T1000 (cell line): Measurements from ENCODE around the gene KSR2.
"Not testable (repeated sequence)": the region's sequence is repeated elsewhere in the genome, so short reads cannot be mapped to it uniquely, and the experiment has no call there.

Experiments
- DNase-seq: peaks from one replicate; lab custom pipeline; 2025; ENCODE audit warnings: mixed read lengths; lab: John Stamatoyannopoulos, UW

Gene KSR2

GRCh38 chr12:117857139-117857538 lies 111.7 kb downstream of the KSR2 start:
- DNase-seq: not testable (repeated sequence)

- DNase-seq: no peak
Observed at GRCh38 chr12:117855165-117855564, 113.6 kb downstream of the KSR2 start.

GRCh38 chr12:117854339-117855012 lies 114.3 kb downstream of the KSR2 start:
- peak; percentile 28 for DNase-seq

DNA sequence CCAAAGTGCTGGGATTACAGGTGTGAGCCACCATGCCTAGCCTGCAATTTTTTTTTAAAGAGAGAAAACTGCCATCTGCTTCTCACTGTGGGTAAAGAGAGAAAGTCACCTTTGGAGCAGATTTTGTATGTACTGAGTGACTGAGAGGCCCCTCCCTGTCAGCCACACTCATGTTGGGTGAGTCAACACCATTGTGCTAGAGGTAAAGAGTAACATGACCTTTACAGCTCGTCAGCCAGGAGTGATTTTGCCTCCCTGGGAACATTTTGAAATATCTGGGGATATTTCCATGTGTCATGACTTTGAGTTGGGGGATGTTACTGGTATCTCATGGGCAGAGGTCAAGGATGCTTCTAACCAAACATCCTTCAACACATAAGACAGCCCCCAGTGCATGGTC lies 115.2 kb downstream of the KSR2 start:
- DNase-seq: no peak

DNA sequence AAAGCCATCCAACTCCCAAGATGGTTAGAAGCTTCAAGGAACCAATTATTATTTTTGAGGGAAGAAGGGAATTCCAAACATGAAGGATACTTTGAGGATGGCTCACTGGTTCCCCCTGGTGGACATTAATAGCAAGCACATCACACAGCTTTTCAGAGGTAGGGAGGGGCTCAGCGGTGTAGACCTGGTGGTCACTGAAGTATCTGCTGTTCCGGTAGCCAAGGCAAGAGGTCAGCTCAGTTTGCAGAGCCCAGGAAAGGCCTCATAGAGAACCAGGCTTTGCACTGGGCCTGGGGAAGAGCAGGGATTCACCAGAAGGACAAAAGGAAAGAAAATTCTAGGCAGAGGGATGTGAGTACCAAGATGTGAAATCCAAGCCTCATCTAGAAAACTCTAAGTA lies 118.7 kb downstream of the KSR2 start:
- DNase-seq: peak; percentile 8

- no peak for DNase-seq
Observed at GRCh38 chr12:117847371-117847770, 121.4 kb downstream of the KSR2 start.

- no peak for DNase-seq
Observed at GRCh38 chr12:117845271-117845904, 123.4 kb downstream of the KSR2 start.

- no peak for DNase-seq
Observed at GRCh38 chr12:117844114-117844830, 124.5 kb downstream of the KSR2 start.

GRCh38 chr12:117842630-117843029 lies 126.2 kb downstream of the KSR2 start:
- no peak for DNase-seq

DNA sequence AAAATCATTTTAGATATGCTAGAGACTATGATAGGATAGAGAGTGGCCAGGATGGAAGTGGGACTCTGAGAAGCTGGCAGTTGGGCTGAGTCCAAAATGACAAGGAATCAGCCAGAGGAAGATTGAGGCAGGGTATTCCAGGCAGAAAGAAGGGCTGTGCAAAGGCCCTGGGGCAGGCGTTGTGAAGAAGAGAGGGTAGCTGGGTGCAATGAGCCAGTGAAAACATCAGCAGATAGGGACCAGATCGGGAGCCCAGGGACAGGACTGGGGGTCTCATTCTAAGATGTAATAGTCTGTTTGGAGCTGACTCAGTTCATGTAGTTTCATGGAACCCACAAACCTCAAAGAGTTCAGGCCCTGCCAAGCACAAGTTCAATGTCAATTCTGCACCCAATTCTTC lies 126.6 kb downstream of the KSR2 start:
- DNase-seq: no peak

DNA sequence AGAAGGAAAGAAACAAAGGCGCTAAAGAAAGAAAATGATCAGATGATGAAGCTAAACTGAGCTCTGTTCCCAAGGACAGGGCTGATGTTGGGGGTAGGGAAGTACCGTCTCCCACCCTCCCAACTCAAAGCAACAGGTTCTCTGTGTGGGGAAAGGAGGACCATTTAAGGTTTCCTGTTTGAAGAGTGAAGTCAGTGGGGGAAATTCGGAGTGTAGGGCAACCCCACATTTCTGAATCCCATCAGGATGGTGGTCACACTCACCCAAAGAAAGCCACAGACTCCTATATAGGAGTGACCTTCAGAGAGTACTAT lies 131.1 kb downstream of the KSR2 start:
- DNase-seq: no peak

- peak; percentile 72 for DNase-seq
Observed at GRCh38 chr12:117836999-117837736, 131.6 kb downstream of the KSR2 start.

DNA sequence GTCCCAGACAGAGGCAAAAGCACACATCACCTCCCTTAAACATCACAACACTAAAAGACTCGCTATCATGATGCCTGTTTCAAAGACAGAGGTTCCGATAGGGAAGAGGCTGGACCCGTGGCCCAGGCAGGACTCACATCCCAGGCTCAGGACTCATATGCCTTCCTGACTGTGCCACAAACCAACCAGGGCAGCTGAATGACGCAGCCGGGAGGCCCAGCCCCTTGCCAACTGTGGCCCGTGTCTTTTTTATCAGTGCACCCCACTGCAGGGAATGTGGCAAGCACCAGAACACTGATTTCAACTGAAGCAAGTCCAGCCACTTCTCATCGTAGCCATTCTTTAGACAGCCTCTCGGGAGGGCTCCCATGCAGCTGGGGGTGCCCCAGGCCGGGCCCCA lies 132.3 kb downstream of the KSR2 start:
- DNase-seq: no peak

- no peak for DNase-seq
Observed at GRCh38 chr12:117835156-117835555, 133.6 kb downstream of the KSR2 start.

DNA sequence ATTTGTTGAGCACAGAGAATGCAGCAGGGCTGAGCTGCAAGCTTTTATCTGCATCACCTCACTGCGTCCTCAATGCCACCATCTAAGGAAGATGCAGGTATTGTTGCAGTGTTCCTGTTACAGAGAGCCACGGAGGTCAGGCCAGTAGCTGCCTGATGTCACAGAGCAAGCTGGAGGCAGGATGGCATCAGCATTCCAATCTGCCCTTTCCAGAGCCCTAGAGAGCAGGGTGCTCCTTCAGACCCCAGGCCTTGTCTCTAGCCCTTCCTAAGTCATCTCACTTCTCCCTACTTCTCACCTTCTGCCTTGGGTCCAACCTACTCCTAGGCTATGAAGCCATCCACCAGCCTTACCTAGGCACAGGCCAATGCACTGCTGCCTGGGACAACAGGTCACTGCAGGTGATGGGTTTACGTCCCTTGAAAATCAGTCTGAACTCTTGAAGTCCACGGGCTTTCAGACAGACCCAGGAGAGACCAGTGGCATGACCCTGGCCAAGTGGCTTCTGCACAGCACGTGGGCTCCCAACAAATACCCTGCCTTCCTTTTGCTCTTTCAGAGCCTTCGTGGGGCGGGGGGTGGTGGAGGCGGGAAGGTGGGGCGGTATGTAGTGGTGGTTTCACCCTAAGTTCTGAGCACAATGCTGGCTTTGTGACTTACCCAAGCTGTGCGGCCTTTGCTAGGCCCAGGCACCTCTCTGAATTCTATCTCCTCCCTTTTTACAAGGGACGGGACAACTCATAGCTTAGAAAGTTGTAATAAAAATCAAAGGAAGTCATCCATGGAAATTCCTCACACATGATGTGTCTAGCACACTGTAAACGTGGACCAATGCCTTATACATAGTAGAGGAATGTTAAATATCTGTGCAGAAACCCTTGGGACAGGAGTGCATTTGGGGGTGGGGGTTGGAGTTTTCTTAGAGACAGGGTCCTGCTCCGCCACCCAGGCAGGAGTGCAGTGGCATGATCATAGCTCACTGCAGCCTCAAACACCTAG lies 136.0 kb downstream of the KSR2 start:
- no peak for DNase-seq

DNA sequence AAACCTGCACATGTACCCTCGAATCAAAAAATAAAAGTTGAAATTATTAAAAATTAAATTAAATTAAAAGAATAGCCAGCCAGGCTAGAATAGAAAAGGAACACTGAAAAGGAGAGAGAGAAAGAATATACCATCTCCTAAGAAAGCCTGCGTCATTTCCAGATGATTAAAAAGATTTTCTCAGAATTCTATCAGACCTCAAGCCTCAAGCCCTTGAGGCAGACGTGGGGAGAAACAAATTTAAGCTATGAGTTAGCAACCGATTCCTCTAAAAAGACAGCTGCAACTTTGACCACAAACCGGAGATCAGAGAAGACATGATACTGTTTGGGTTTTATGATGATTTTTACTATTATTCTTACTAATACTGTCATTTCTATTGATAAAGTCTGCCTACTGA lies 138.3 kb downstream of the KSR2 start:
- no peak for DNase-seq

DNA sequence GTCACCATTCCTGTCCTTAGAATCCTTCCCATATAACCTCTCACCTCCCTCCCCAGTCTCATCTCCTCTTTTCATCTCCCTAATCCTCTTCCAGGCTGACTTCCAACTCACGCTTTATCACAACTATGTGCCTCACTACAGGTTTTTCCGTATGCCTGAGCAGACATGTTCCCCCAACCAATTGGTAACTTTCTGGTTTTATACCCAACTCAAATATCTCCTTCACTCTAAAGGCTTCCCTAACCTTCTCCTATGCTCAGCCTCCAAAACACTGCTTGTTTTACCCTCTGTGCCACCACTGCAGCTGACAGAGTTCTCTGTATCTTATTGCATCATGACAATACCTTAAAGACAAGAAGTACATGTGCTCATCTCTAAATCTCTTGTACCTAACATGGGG lies 139.7 kb downstream of the KSR2 start:
- DNase-seq: no peak

GRCh38 chr12:117827660-117828059 lies 141.1 kb downstream of the KSR2 start:
- DNase-seq: no peak

GRCh38 chr12:117825827-117826226 lies 143.0 kb downstream of the KSR2 start:
- DNase-seq: no peak

DNA sequence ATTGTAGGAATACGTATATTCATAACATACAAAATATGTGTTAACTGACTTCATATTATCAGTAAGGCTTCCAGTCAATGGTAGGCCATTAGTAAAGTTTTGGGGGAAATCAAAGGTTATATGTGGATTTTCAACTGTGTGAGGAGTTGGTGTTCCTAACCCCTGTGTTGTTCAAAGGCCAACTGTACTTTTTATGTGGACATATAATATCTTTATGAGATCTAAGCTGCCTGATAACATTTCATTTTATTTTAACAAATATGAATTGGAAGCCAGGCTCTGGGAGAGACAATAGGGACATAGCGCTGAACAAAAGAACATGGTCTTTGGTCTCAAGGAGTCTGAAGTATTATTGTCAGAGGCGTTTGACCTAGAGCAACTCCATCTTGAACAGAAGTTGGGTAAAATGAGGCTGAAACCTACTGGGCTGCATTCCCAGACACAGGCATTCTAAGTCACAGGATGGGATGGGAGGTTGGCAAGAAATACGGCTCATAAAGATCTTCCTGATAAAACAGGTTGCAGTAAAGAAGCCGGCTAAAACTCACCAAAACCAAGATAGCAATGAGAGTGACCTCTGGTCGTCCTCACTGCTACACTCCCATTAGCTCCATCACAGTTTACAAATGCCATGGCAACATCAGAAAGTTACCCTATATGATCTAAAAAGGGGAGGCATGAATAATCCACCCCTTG lies 147.2 kb downstream of the KSR2 start:
- no peak for DNase-seq
